HepG2 (cell line): ENCODE measurements around the gene ARL4D.

Experiments
- E2F1 ChIP-seq: sonication (generic); formaldehyde crosslinking; IDR thresholded peaks from 2 replicates; pipeline ENCODE4 v1.5.0; 2020; ENCODE audit warnings: missing genetic modification reagents
- FUBP1 ChIP-seq: sonication (generic); formaldehyde crosslinking; IDR thresholded peaks from 2 replicates; pipeline ENCODE4 v1.5.1; 2020; ENCODE audit warnings: missing genetic modification reagents, mild to moderate bottlenecking, borderline replicate concordance
- GTF3A ChIP-seq: sonication (generic); formaldehyde crosslinking; conservative IDR thresholded peaks from 2 replicates; pipeline ENCODE4 v1.4.0; 2020; ENCODE audit warnings: mild to moderate bottlenecking, missing genetic modification reagents
- KMT2B ChIP-seq: IDR thresholded peaks from 2 replicates; pipeline ENCODE4 v1.6.1; 2016; ENCODE audit warnings: missing genetic modification reagents, missing compliant biosample characterization
- MTA3 ChIP-seq: sonication (generic); formaldehyde crosslinking; IDR thresholded peaks from 2 replicates; pipeline ENCODE4 v1.4.0; 2020; ENCODE audit warnings: missing genetic modification reagents
- POLR2A ChIP-seq, 2 experiments: IDR thresholded peaks; 2 replicates each; pipeline ENCODE4 v1.6.1; 2011; ENCODE audit warnings: low read depth in 2 of 2, low read length in 2 of 2, mild to moderate bottlenecking in 1 of 2, moderate library complexity in 1 of 2; ENCODE audit not compliant: insufficient read depth in 1 of 2
- ZBTB37 ChIP-seq: sonication (generic); formaldehyde crosslinking; IDR thresholded peaks from 2 replicates; pipeline ENCODE4 v1.4.0; 2020; ENCODE audit warnings: mild to moderate bottlenecking, missing genetic modification reagents
- ZIK1 ChIP-seq: sonication (generic); formaldehyde crosslinking; IDR thresholded peaks from 2 replicates; pipeline ENCODE4 v1.5.0; 2020; ENCODE audit warnings: mild to moderate bottlenecking, low read depth, missing genetic modification reagents, borderline replicate concordance
- ZNF558 ChIP-seq: sonication (generic); formaldehyde crosslinking; IDR thresholded peaks from 2 replicates; pipeline ENCODE4 v1.9.0; 2022; ENCODE audit warnings: mild to moderate bottlenecking, missing genetic modification reagents, borderline replicate concordance
- ZSCAN29 ChIP-seq: sonication (generic); formaldehyde crosslinking; conservative IDR thresholded peaks from 2 replicates; pipeline ENCODE4 v1.4.0; 2020; ENCODE audit warnings: mild to moderate bottlenecking, missing genetic modification reagents

GRCh38 chr17:43442711-43443110 is 43.9 kb downstream of the ARL4D start:
- TF ChIP-seq ZBTB37 (no peak), POLR2A (IDR thresholded peaks at IDR 0.05; ENCODE audit: insufficient read depth in 1 of 2, low read depth in 2 of 2, low read length in 2 of 2) (no peak), E2F1 (CRISPR knock-in tag) (no peak), ZSCAN29 (CRISPR knock-in tag) (no peak), FUBP1 (no peak), MTA3 (CRISPR knock-in tag) (no peak), ZIK1 (CRISPR knock-in tag) (no peak), GTF3A (CRISPR knock-in tag) (no peak), ZNF558 (CRISPR knock-in tag) (no peak), KMT2B (CRISPR knock-in tag) (no peak)
